Mucosa of descending colon (tissue), 3 donors: ENCODE results near the gene COL24A1. TPM values are rescaled to one million over a fixed set of nuclear protein-coding genes. Genes with fewer than 3 reads are reported as not detected.

Experiments used
- ATAC-seq: fragments of 200-7000 bp; cut with Tn5 transposase; one replicate; pipeline ENCODE4 v1.9.1; 2020; ENCODE audit warnings: mild to moderate bottlenecking, moderate library complexity
- DNase-seq, 3 donors: peaks; one replicate each; pipeline ENCODE4 v3.0.0-alpha.2; 2020
- H3K36me3 ChIP-seq: fragments of 200-600 bp; one replicate; pipeline ENCODE4 v1.8.0; 2021; ENCODE audit warnings: low read depth, mild to moderate bottlenecking
- H3K4me1 ChIP-seq: fragments of 200-600 bp; one replicate; pipeline ENCODE4 v1.8.0; 2021; ENCODE audit warnings: low read depth, mild to moderate bottlenecking
- H3K4me3 ChIP-seq: fragments of 200-600 bp; one replicate; pipeline ENCODE4 v1.8.0; 2021; ENCODE audit warnings: mild to moderate bottlenecking
- H3K9me3 ChIP-seq: fragments of 200-600 bp; one replicate; pipeline ENCODE4 v1.8.0; 2021; ENCODE audit warnings: mild to moderate bottlenecking
- intact Hi-C, 2 donors: fragments of 100-400 bp; cut with DNase I in 1 of 2; cut with micrococcal nuclease in 1 of 2; formaldehyde crosslinking; loops; one replicate each; pipeline versions ENCODE4 v1.11.0 to v1.11.1; 2022; cut with DNase I, micrococcal nuclease
- total RNA-seq, 3 donors: library from RNA; stranded (reverse); fragmentation: NEBNext Ultra II Directional in 2 of 3; extraction: Animal tissue kit (Norgen Biotek cat#: 25700) in 2 of 3; gene quantifications; one replicate each; pipeline versions ENCODE4 v1.2.1 to v1.2.4, GENCODE V29; 2021 to 2023
- TF ChIP-seq, protein P1 (sequence below): fragments of 200-600 bp; IDR thresholded peaks from one replicate; pipeline ENCODE4 v1.8.0; 2022; ENCODE audit warnings: antibody characterized with exemption, mild to moderate bottlenecking
- donor health status: DM: no; HTN: no; CAD: no; lungs with moderate emphysema.
- donor health status: DM: no; HTN: no; CAD: no.
- donor health status: DM: no; HTN: yes; CAD: no.

COL24A1 gene
- total RNA-seq, 3 donors from 2014 or later, result 0.41 to 6.2 (median 1.1) TPM

DNA sequence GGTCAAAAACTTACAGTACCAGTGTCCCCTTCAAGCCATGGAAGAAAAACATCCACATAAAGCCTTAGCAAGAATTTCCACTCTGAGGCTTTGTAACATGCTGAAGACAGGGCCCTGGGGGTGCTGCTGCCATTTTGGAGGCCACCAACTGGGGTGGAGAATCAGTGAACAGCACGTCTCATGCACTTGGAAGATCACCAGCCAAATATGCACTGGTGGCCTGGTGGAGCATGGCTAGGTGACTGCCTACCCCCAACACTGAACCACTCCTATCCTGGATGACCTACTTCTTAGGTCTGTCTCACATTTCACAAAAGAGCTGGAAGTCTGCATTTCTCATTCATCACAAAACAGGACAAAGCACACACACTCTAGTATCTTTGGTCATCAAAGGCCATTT, 126.4 kb downstream of the COL24A1 start:
- intact Hi-C loops, result no loop called here
- no peak overlapping the region for H3K4me3 ChIP-seq
- ATAC-seq (no peak), DNase-seq (no peak)
- TF ChIP-seq, protein P1, sequence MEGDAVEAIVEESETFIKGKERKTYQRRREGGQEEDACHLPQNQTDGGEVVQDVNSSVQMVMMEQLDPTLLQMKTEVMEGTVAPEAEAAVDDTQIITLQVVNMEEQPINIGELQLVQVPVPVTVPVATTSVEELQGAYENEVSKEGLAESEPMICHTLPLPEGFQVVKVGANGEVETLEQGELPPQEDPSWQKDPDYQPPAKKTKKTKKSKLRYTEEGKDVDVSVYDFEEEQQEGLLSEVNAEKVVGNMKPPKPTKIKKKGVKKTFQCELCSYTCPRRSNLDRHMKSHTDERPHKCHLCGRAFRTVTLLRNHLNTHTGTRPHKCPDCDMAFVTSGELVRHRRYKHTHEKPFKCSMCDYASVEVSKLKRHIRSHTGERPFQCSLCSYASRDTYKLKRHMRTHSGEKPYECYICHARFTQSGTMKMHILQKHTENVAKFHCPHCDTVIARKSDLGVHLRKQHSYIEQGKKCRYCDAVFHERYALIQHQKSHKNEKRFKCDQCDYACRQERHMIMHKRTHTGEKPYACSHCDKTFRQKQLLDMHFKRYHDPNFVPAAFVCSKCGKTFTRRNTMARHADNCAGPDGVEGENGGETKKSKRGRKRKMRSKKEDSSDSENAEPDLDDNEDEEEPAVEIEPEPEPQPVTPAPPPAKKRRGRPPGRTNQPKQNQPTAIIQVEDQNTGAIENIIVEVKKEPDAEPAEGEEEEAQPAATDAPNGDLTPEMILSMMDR, result no peak
- no peaks in the 10 kb centered on the region for H3K9me3 ChIP-seq
- no peaks in the 10 kb centered on the region for H3K36me3 ChIP-seq
- no peaks in the 10 kb centered on the region for H3K4me1 ChIP-seq

DNA sequence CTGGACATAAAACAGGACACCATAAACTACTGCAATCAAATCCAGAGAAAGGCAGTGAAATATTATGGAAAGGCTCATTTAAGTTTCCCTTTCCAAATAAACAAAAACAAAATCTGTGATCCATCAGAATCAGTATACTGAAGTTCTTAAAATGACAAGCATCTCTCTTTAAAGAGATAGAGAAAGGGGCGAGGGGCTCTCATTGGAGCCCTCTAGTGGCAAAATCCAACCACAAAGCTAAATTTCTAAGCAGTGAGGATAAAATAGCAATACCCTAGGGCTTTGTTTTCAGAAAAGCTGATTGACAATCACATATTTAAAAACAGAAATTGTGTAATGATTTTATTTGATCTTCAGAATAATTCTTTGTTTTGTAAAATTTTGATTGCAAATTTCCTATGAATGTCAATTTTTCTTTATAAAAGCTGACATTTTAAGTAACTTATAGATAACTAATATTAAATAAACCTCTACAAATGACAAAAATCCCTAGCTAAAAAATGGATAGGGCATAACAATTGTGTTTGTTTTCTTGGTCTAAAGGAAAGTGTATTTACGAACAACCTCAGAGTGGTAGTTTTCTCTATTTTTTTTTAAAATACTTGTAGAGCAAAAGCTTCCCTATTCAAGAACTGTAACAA, 138.2 kb downstream of the COL24A1 start:
- H3K36me3 ChIP-seq, result no peaks in the 10 kb centered on the region
- ATAC-seq, result no peak
- intact Hi-C loops, result no loop called here
- TF ChIP-seq, protein P1, result peak; percentile 52
- DNase-seq, result peak in 1 of 3 donors; percentile 53
- H3K4me3 ChIP-seq, result peak overlapping the region; percentile 7
- H3K4me1 ChIP-seq, result no peaks in the 10 kb centered on the region
- H3K9me3 ChIP-seq, result no peaks in the 10 kb centered on the region

DNA sequence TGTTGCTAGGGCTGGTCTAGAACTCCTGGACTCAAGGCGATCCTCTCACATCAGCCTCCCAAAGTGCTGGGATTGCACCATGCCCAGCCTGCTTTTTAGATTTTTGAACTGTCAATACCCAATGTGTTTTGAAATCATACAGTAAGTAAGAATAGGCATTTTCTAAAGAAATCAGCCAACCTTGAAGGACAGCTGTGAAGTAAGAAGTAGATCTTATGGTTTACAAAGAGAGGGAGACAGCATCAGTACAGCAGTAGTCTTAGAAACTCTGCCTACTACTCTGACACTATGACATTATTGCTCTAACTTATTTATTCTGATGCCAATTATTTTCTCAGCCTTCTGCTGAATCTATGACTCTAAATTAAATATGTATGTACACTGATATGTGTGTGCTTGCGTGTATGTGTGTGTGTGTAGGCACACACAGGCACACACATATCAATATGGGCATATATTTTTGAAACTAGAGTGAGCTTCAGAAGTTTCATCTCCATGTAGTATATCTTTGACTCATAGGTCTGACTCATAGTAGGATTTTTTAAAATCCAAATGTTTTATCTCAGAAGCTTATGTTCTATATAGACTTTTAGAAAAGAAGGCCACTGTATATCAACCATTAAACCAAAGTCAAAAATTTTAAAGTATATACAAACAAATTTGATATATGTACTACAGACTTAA, 140.4 kb downstream of the COL24A1 start:
- no peak for DNase-seq
- TF ChIP-seq, protein P1, result no peak
- no peak for ATAC-seq
- no peaks in the 10 kb centered on the region for H3K4me1 ChIP-seq
- no peaks in the 10 kb centered on the region for H3K36me3 ChIP-seq
- intact Hi-C loops, result no loop called here
- H3K9me3 ChIP-seq, result no peaks in the 10 kb centered on the region
- no peak overlapping the region for H3K4me3 ChIP-seq

DNA sequence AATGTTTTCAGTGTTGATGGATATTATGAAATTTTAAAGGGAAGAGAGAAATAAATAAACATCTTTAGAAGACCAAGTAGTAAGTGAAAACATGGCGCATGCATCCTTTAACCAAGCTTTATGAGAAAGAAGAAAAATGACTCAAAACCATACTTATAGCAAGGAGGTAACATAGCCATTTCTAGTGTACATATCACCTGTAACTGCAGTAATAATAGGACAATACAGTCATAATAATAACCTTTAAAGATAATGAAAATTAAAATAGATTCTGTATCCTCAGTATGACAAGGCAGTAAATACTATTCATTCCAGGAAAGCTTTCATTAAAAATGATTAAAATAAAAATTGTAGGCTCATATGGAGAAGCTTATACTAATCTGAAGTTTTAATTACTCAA, 141.2 kb downstream of the COL24A1 start:
- DNase-seq (no peak), ATAC-seq (no peak)
- Histone ChIP-seq H3K36me3 (no peaks in the 10 kb centered on the region), H3K4me3 (no peak overlapping the region), H3K4me1 (no peaks in the 10 kb centered on the region), H3K9me3 (no peaks in the 10 kb centered on the region)
- TF ChIP-seq, protein P1, result no peak
- intact Hi-C loops, result no loop called here

DNA sequence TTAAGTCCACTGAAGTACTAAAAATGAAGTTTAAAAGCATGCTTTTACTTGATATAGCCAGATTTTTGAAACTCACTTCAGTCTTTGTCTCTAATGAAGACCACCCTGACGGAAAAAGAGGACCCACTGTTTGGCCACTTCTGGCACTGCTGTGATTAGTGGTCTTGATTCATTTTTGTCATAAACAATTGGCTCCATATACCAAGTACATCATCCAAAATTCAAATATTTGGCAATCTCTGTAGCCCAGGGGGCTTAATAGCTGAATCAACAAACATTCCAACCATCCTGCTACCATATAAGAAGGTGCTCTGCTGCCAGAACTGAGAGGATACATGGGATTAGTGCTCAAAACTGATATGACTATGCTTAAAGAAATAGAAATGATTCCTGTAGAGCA, 156.0 kb downstream of the COL24A1 start:
- Histone ChIP-seq H3K4me3 (no peak overlapping the region), H3K36me3 (no peaks in the 10 kb centered on the region), H3K9me3 (no peaks in the 10 kb centered on the region), H3K4me1 (no peaks in the 10 kb centered on the region)
- ATAC-seq (no peak), DNase-seq (no peak)
- TF ChIP-seq, protein P1, result no peak
- intact Hi-C loops, result no loop called here
